K562 (cell line): ENCODE data around the gene SARS1. TPM values are rescaled to one million over a fixed set of nuclear protein-coding genes. Genes with fewer than 3 reads are reported as not detected.

ENCODE experiments used
- ESRRA ChIP-seq: fragments of 450-650 bp; IDR thresholded peaks from 2 replicates; pipeline ENCODE4 v1.6.1; 2014; ENCODE audit warnings: low read depth, mild to moderate bottlenecking, moderate library complexity, borderline replicate concordance
- FOXP1 ChIP-seq: sonication (generic); formaldehyde crosslinking; IDR thresholded peaks from 2 replicates; pipeline ENCODE4 v1.8.0; 2022; ENCODE audit warnings: mild to moderate bottlenecking, missing genetic modification reagents
- HEY1 ChIP-seq: fragments of 250-450 bp; sonication (Bioruptor Pico); IDR thresholded peaks from 2 replicates; pipeline ENCODE4 v1.5.0; 2020; ENCODE audit warnings: mild to moderate bottlenecking, moderate library complexity, borderline replicate concordance
- L3MBTL2 ChIP-seq: fragments of 450-650 bp; IDR thresholded peaks from 2 replicates; pipeline ENCODE4 v1.6.1; 2016; ENCODE audit warnings: mild to moderate bottlenecking, moderate library complexity
- MAZ ChIP-seq, 2 experiments: fragments of 450-650 bp in 1 of 2; sonication (generic) in 1 of 2; formaldehyde crosslinking; IDR thresholded peaks in 1 of 2; conservative IDR thresholded peaks in 1 of 2; 2 replicates each; pipeline versions ENCODE4 v1.4.0 to v1.5.0; 2020; ENCODE audit warnings: mild to moderate bottlenecking in 1 of 2, missing genetic modification reagents in 1 of 2
- MECOM ChIP-seq: fragments of 250-450 bp; sonication (Bioruptor Pico); IDR thresholded peaks from 2 replicates; pipeline ENCODE4 v1.8.0; 2022; ENCODE audit warnings: inconsistent platforms
- MEF2D ChIP-seq: conservative IDR thresholded peaks from 2 replicates; pipeline ENCODE4 v1.6.1; 2016; ENCODE audit warnings: low read depth, missing genetic modification characterization, missing compliant biosample characterization
- NFRKB ChIP-seq: fragments of 450-650 bp; IDR thresholded peaks from 2 replicates; pipeline ENCODE4 v1.6.1; 2016; ENCODE audit warnings: low read depth
- NRF1 ChIP-seq, 2 experiments: fragments of 450-650 bp; IDR thresholded peaks in 1 of 2; conservative IDR thresholded peaks in 1 of 2; 2 replicates each; pipeline ENCODE4 v1.6.1; 2014; ENCODE audit warnings: mild to moderate bottlenecking in 2 of 2
- RBM25 ChIP-seq: fragments of 200-400 bp; formaldehyde crosslinking; IDR thresholded peaks from 2 replicates; pipeline ENCODE4 v1.6.1; 2018; ENCODE audit warnings: low read length, low read depth, moderate library complexity; ENCODE audit not compliant: severe bottlenecking
- TOE1 ChIP-seq, 2 experiments: fragments of 450-650 bp in 1 of 2; sonication (generic) in 1 of 2; formaldehyde crosslinking in 1 of 2; IDR thresholded peaks; 2 replicates each; pipeline versions ENCODE4 v1.7.1 to v1.8.0; 2016 to 2022; ENCODE audit warnings: borderline replicate concordance in 2 of 2, mild to moderate bottlenecking in 2 of 2, antibody characterized with exemption in 1 of 2, inconsistent platforms in 1 of 2, low read depth in 1 of 2, missing genetic modification reagents in 1 of 2, moderate library complexity in 1 of 2
- TRIM24 ChIP-seq, 2 experiments: fragments of 450-650 bp; IDR thresholded peaks; 2 replicates each; pipeline ENCODE4 v1.6.1; 2016
- ZBTB7A ChIP-seq: IDR thresholded peaks from 2 replicates; pipeline ENCODE4 v1.6.1; 2011; ENCODE audit warnings: low read depth, mild to moderate bottlenecking, low read length, moderate library complexity, borderline replicate concordance; ENCODE audit not compliant: control insufficient read depth
- ZNF561 ChIP-seq: fragments of 450-650 bp; formaldehyde crosslinking; conservative IDR thresholded peaks from 2 replicates; pipeline ENCODE4 v1.4.0; 2020; ENCODE audit warnings: mild to moderate bottlenecking, moderate library complexity
- polyA plus RNA-seq, 8 experiments: library from polyadenylated mRNA; depleted of rRNA in 4 of 8; stranded (reverse) in 5 of 8; unstranded in 3 of 8; fragments of >200 nt; fragmentation: Nextera tagmentation in 2 of 8; fragmentation: Illumina TruSeq in 1 of 8; extraction: Ambion mirVana in 2 of 8; extraction: Trizol in 1 of 8; gene quantifications; 2 replicates each; pipeline versions ENCODE4 v1.2.1 to v1.2.3, GENCODE V29; 2011 to 2014; ENCODE audit warnings: inconsistent platforms in 1 of 8, missing spikeins in 1 of 8
- total RNA-seq, 7 experiments: library from RNA; depleted of rRNA in 6 of 7; stranded (reverse); fragments of >200 nt in 6 of 7; fragmentation: Illumina TruSeq in 2 of 7; extraction: Trizol in 2 of 7; gene quantifications; 2 replicates each; pipeline versions ENCODE4 v1.2.1 to v1.2.3, GENCODE V29; 2011 to 2021; ENCODE audit warnings: low replicate concordance in 1 of 7
- TF ChIP-seq, protein P1 (sequence below), 2 experiments: fragments of 150-350 bp in 1 of 2; IDR thresholded peaks; 2 replicates each; pipeline ENCODE4 v1.6.1; 2012 to 2016; ENCODE audit warnings: low read depth in 2 of 2, low read length in 2 of 2, mild to moderate bottlenecking in 1 of 2, moderate library complexity in 1 of 2
- TF ChIP-seq, protein P2 (sequence below): fragments of 450-650 bp; IDR thresholded peaks from 2 replicates; pipeline ENCODE4 v1.6.1; 2016; ENCODE audit warnings: antibody characterized with exemption
- TF ChIP-seq, protein P3 (sequence below): fragments of 450-650 bp; IDR thresholded peaks from 2 replicates; pipeline ENCODE4 v1.6.1; 2016; ENCODE audit warnings: mild to moderate bottlenecking
- TF ChIP-seq, protein P4 (sequence below): fragments of 450-650 bp; formaldehyde crosslinking; conservative IDR thresholded peaks from 2 replicates; pipeline ENCODE4 v1.4.0; 2022; ENCODE audit warnings: mild to moderate bottlenecking, missing genetic modification characterization

SARS1 gene
- total and polyA plus RNA-seq, 9 of the 15 experiments (the other 6 are each of a cell fraction or from before 2014, with no cell fraction given) = 221 to 623 (median 254) TPM

DNA sequence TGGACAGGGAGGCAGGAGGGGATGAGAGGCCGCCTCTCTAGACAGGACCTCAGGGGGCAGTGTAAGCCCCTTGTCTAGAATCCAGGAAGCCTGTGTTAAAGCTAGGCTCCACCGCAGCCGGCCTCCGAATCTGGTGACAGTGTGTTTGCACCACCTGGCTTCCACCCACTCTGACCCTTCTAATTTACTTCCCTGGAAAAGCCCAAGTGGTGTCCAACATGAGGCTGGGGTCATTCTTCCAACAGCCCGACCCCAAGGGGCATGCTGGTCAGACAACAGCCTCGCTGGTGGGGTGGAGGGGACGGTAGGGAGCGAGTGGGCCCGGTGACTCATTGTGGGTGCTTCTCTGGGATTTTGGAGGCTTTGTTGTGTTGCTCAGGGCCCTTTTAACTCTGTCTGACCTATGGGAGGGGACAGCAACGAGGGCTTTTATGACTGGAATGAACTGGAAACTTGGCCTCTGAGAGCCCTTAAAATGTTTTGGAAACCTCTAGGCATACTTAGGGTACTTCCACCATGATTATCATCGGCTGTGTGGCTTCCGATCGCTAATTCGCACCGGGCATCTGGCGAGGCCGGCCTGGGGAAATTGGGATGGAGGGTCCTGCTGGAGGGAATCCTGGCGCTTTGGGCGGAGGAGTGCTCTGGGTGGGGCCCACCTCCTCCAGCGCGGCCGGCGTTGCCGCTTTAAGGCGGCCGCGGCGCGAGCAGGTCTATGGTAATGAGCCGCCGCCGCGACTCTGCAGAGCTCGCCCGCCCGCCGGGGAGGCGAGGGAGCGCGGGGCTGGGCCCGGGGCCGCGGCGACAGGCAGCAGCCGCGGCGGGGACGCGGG is 35.3 kb downstream of the SARS1 start, which contains the start of gene CELSR2 (continued):
- TF ChIP-seq TRIM24 (IDR thresholded peaks at IDR 0.05) = no peak
- TF ChIP-seq MECOM = no peak
- peak; percentile 90 for TF ChIP-seq TOE1 (IDR thresholded peaks at IDR 0.05; ENCODE audit: borderline replicate concordance)
- TF ChIP-seq TOE1 (CRISPR knock-in tag; IDR thresholded peaks at IDR 0.05; ENCODE audit: borderline replicate concordance, low read depth) = no peak
- TF ChIP-seq, protein P1, sequence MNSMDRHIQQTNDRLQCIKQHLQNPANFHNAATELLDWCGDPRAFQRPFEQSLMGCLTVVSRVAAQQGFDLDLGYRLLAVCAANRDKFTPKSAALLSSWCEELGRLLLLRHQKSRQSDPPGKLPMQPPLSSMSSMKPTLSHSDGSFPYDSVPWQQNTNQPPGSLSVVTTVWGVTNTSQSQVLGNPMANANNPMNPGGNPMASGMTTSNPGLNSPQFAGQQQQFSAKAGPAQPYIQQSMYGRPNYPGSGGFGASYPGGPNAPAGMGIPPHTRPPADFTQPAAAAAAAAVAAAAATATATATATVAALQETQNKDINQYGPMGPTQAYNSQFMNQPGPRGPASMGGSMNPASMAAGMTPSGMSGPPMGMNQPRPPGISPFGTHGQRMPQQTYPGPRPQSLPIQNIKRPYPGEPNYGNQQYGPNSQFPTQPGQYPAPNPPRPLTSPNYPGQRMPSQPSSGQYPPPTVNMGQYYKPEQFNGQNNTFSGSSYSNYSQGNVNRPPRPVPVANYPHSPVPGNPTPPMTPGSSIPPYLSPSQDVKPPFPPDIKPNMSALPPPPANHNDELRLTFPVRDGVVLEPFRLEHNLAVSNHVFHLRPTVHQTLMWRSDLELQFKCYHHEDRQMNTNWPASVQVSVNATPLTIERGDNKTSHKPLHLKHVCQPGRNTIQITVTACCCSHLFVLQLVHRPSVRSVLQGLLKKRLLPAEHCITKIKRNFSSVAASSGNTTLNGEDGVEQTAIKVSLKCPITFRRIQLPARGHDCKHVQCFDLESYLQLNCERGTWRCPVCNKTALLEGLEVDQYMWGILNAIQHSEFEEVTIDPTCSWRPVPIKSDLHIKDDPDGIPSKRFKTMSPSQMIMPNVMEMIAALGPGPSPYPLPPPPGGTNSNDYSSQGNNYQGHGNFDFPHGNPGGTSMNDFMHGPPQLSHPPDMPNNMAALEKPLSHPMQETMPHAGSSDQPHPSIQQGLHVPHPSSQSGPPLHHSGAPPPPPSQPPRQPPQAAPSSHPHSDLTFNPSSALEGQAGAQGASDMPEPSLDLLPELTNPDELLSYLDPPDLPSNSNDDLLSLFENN (IDR thresholded peaks at IDR 0.05; ENCODE audit: low read depth in 2 of 2, low read length in 2 of 2) = no peak
- TF ChIP-seq FOXP1 (CRISPR knock-in tag) = no peak
- TF ChIP-seq MAZ (CRISPR knock-in tag; conservative IDR thresholded peaks at IDR 0.05 in 1 of 2, IDR thresholded peaks at IDR 0.05 in 1 of 2) = peak in 1 of 2 experiments; percentile 63; a peak in 1 of 4 replicates
- TF ChIP-seq, protein P2, sequence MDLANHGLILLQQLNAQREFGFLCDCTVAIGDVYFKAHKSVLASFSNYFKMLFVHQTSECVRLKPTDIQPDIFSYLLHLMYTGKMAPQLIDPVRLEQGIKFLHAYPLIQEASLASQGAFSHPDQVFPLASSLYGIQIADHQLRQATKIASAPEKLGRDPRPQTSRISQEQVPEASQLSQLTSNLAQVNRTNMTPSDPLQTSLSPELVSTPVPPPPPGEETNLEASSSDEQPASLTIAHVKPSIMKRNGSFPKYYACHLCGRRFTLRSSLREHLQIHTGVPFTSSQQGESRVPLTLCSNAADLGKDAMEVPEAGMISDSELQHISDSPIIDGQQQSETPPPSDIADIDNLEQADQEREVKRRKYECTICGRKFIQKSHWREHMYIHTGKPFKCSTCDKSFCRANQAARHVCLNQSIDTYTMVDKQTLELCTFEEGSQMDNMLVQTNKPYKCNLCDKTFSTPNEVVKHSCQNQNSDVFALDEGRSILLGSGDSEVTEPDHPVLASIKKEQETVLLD = no peak
- TF ChIP-seq NRF1 (conservative IDR thresholded peaks at IDR 0.05 in 1 of 2, IDR thresholded peaks at IDR 0.05 in 1 of 2) = peak; percentile 41 to 48; a peak in 3 of 4 replicates
- TF ChIP-seq RBM25 = no peak
- TF ChIP-seq ZNF561 (CRISPR knock-in tag) = no peak
- no peak for TF ChIP-seq ESRRA
- TF ChIP-seq, protein P3, sequence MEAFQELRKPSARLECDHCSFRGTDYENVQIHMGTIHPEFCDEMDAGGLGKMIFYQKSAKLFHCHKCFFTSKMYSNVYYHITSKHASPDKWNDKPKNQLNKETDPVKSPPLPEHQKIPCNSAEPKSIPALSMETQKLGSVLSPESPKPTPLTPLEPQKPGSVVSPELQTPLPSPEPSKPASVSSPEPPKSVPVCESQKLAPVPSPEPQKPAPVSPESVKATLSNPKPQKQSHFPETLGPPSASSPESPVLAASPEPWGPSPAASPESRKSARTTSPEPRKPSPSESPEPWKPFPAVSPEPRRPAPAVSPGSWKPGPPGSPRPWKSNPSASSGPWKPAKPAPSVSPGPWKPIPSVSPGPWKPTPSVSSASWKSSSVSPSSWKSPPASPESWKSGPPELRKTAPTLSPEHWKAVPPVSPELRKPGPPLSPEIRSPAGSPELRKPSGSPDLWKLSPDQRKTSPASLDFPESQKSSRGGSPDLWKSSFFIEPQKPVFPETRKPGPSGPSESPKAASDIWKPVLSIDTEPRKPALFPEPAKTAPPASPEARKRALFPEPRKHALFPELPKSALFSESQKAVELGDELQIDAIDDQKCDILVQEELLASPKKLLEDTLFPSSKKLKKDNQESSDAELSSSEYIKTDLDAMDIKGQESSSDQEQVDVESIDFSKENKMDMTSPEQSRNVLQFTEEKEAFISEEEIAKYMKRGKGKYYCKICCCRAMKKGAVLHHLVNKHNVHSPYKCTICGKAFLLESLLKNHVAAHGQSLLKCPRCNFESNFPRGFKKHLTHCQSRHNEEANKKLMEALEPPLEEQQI = no peak
- TF ChIP-seq, protein P4, sequence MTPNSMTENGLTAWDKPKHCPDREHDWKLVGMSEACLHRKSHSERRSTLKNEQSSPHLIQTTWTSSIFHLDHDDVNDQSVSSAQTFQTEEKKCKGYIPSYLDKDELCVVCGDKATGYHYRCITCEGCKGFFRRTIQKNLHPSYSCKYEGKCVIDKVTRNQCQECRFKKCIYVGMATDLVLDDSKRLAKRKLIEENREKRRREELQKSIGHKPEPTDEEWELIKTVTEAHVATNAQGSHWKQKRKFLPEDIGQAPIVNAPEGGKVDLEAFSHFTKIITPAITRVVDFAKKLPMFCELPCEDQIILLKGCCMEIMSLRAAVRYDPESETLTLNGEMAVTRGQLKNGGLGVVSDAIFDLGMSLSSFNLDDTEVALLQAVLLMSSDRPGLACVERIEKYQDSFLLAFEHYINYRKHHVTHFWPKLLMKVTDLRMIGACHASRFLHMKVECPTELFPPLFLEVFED (CRISPR knock-in tag) = no peak
- TF ChIP-seq ZBTB7A = no peak
- no peak for TF ChIP-seq NFRKB
- no peak for TF ChIP-seq HEY1 (CRISPR knock-in tag)
- peak; percentile 97 for TF ChIP-seq L3MBTL2
- 0 out of 2 replicates have a peak, but pooled peaks have one; percentile 24 for TF ChIP-seq MEF2D (tag)
